NOMO-1 treated with dmso at 0.1 percent for 144 hours (cell line): ENCODE data around the gene MUC5AC.
"Not testable (repeated sequence)": the region's sequence is repeated elsewhere in the genome, so short reads cannot be mapped to it uniquely, and the experiment has no call there.

Experiments used
- DNase-seq: peaks from one replicate; lab custom pipeline; 2025; ENCODE audit not compliant: unreplicated experiment; lab: John Stamatoyannopoulos, UW

MUC5AC gene

DNA sequence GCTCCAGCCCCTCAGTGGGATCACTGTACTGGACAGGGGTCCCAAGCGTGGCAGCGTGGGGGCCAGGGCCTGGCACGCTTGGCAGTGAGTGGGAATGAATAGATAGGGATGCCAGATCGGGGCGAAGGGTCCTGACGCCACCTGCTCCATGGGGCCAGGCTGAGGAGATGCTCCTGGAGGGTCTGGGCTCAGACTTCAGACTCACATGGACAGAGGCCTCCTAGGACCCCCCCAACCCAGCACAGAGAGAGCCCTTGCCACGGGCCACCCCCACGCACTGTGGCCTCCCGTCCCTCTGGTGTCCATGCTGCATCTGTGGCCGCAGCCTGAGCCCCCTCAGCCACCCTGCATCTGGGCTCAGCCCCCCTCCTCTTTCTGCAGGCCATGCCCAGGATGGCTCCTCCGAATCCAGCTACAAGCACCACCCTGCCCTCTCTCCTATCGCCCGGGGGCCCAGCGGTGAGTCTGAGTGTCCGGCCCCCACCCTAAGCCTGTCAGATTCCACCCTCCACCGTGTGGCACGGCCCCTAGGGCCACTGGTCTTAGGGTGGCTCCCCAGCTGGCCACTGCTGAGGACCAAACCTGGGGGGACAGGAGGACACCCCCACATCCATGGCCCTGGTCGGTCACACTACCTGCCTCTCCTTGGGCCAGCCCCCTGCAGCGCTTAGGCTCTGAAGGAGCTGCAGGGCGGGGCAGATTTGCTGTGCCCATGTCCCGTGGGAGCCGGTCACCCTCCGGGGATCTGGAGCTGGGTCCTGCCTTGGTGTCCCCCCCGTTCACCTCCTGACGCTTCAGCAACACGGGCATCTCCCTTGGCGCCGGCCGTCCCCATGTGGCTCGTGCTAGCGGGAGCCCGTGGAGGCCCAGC, 2.7 kb downstream of the MUC5AC start:
- no peak for DNase-seq

DNA sequence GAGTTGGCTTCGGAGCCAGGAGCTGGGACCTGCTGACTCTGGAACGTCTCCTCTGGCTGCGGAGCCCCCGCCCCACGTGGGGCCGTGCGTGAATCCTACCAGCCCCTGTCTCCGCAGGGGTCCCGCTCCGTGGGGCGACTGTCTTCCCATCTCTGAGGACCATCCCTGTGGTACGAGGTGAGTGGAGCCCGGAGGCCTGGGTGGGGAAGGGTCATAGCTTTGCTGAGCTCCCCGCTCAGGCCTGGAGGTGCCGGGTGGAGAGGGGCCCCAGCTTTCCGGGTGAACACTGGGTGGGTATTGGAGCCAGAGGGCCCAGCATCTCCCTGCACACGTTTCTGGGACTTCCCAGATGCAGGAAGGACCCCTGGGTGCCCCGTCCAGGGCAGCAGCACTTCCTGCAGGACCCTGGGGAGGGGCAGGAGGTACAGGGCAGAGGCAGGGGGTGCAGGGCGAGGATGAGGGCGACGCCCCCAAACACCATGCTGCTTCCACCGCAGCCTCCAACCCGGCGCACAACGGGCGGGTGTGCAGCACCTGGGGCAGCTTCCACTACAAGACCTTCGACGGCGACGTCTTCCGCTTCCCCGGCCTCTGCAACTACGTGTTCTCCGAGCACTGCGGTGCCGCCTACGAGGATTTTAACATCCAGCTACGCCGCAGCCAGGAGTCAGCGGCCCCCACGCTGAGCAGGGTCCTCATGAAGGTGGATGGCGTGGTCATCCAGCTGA, 3.8 kb downstream of the MUC5AC start:
- DNase-seq = no peak

DNA sequence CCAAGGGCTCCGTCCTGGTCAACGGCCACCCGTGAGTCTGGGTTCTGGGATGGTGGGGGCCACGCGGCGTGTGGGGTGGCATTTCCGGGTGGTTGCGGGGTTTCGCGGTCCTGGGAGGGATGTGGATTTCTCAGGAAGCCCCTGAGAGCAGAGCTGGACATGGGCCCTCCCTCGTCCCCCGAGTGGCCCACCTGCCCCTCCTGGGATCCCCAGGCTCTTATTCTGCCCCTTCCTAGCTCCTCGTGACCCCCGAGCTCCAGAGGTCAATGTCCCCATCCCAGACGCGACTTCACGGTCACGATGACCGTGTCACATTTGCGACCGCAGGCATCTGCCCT, 4.4 kb downstream of the MUC5AC start:
- no peak for DNase-seq

DNA sequence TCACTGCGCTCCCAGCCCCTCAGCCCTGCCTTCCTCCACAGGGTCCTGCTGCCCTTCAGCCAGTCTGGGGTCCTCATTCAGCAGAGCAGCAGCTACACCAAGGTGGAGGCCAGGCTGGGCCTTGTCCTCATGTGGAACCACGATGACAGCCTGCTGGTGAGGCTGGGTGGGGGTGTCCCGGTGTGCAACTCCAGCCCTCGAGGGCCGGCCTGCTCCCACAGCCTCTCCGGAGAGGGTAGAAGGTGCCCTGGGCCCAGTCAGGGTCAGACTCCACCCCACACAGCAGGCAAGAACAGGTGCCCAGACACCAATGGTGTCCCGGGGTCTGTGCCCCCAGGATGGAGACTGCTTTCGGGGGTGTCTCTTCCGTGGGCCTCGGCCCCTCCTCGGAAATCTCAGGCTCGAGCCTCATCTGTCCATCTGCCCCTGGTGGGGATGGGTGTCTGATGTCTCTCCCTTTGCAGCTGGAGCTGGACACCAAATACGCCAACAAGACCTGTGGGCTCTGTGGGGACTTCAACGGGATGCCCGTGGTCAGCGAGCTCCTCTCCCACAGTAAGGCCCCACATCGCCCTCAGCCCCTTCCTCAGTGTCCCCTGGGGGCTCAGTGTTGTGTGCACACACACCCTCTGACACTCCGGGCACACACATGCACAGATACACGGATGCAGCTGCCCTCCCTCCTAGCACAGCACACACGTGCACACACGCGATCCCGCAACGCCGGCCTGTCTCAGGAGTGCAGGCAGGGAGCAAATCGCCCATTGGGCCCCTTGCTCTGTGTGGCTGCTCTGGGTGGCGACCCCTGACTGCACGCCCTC, 4.9 kb downstream of the MUC5AC start:
- DNase-seq = no peak

DNA sequence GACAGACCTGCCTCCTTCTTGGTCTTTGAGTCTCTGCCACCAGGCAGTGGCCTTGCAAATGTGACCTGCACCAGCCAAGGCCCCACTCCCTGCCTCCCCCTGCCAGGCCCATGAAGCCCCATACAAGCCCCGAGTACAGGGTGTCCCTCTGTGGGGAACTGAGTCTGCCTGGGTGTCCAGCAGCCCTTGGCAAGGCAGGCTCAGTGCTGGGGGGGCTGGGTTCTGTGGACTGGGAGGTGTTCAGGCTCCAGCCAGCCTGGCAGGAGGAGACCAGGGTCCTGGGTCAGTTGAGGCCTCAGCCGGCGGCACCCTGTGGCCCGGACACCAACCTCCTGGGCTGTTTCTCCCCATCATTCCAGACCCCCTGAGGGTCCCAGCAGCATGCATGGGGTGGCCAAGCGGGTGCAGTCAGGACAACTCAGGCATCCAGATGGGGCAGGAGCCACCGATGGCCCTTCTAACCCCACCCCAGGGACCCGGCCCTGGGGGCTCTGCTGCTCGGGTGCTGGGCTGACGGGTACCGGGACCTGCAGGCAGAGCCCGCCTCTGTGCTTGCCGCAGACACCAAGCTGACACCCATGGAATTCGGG, 5.7 kb downstream of the MUC5AC start:
- DNase-seq = no peak

DNA sequence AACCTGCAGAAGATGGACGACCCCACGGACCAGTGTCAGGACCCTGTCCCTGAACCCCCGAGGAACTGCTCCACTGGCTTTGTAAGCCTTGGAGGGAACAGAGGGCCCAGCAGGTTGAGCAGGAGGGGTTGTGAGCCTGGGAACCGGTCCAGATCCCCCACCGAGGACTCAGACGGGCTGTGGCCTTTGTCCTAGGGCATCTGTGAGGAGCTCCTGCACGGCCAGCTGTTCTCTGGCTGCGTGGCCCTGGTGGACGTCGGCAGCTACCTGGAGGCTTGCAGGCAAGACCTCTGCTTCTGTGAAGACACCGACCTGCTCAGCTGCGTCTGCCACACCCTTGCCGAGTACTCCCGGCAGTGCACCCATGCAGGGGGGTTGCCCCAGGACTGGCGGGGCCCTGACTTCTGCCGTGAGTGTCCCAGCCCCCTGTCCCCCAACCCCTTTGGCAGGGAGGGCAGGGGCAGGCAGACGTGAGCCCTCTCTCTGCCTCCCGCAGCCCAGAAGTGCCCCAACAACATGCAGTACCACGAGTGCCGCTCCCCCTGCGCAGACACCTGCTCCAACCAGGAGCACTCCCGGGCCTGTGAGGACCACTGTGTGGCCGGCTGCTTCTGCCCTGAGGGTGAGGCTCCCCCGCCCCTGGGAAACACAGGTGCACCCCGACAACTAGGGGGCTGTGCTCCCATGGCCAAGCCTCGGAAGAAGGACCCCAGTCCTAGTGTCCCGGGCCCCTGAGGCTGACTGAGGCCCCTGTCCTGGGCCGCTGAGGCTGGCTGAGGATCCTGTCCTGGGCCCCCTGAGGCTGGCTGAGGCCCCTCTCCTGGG, 6.4 kb downstream of the MUC5AC start:
- DNase-seq = no peak

DNA sequence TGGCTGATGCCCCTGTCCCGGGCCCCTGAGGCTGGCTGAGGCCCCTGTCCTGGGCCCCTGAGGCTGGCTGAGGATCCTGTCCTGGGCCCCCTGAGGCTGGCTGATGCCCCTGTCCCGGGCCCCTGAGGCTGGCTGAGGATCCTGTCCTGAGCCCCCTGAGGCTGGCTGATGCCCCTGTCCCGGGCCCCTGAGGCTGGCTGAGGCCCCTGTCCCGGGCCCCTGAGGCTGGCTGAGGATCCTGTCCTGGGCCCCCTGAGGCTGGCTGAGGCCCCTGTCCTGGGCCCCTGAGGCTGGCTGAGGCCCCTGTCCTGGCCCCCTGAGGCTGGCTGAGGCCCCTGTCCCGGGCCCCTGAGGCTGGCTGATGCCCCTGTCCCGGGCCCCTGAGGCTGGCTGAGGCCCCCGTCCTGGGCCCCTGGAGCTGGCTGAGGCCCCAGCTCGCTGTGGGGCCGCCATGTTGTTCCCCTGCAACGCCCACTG, 7.1 kb downstream of the MUC5AC start:
- not testable (repeated sequence) for DNase-seq

DNA sequence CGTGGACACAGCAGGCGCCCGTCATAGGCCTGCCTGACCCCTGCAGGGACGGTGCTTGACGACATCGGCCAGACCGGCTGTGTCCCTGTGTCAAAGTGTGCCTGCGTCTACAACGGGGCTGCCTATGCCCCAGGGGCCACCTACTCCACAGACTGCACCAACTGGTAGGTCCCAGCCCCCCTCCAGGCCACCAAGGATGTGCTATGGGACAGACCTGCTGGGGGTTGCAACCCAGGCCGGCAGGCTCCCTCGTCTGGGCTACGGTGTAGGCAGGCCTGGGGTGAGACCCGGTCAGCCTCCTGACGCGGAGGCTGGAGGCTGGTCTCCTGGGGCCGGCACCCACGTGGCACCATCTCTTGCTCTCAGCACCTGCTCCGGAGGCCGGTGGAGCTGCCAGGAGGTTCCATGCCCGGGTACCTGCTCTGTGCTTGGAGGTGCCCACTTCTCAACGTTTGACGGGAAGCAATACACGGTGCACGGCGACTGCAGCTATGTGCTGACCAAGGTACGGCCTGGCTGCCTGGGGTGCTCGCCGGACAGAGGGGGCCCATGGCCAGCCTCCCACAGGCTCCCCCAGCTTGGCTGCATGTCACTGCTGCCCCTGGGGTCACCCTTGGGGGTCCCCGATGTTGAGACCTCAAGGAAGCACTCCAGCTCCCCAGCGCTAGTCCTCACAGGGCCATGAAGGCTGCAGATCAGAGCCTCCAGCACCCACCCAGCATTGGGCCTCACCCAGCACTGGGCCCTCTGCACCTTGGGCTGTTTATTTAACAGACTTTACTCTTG, 7.7 kb downstream of the MUC5AC start:
- no peak for DNase-seq

DNA sequence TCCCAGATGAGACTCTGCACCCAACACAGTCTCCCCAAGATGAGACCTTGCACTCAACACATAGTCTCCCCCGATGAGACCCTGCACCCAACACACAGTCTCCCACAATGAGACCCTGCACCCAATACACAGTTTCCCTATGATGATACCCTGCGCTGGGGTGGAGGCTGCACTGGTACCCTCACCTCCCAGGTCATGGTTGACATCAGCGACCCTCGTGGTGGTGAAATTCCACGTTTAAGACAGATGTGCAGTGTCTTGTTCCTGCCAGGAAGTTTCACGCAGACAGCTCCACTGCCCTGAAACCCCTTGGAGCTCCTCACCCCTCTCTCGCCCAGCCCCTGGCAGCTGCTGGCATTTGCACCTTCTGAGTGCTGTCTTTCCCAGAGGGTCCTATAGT, 9.5 kb downstream of the MUC5AC start:
- DNase-seq = no peak

DNA sequence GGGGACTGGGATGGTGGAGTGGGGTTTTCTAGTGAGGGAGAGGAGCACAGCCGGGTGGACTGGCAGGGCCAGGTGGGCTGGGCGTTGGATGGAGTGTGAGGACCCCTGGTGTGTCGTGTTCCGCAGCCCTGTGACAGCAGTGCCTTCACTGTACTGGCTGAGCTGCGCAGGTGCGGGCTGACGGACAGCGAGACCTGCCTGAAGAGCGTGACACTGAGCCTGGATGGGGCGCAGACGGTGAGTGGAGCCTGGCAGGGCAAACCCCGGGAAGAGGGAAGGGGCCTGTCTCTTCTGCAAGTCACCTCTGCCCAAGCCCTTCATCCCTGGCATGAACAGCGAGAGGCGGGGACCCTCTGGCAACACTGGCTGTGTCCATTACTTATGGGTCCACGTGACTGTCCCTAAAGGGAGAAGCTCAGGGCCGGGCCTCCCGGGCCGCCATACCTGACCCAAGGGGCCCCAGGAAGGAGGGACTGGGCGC, 10.0 kb downstream of the MUC5AC start:
- no peak for DNase-seq

DNA sequence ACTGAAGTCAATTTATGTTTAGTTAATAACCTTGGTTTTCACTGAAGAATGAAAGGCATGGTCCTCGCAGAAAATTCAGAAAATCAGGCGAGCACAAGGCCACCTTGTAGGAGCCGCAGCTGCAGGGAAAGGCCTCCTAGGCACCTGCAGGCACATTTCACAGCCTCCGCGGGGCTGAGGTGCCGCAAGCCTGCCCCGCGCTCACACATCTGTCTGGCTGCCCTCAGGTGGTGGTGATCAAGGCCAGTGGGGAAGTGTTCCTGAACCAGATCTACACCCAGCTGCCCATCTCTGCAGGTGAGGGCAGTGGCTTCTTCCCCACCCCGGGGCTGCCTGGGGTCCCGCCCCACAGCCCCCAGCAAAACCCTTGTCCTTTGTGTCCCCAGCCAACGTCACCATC, 10.5 kb downstream of the MUC5AC start:
- DNase-seq = no peak

DNA sequence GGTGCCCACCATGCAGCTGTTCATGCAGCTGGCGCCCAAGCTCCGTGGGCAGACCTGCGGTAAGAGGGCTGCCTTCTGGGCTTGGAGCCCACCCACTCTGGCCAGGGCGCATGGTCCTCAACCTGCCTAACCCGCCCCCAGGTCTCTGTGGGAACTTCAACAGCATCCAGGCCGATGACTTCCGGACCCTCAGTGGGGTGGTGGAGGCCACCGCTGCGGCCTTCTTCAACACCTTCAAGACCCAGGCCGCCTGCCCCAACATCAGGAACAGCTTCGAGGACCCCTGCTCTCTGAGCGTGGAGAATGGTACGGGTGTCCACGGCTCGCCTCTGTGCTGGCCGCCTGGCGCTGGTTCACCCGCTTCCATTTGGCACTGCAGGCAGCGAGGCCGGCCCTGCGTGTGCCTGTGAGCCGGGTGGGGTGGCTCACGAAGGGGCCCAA, 11.0 kb downstream of the MUC5AC start:
- DNase-seq = no peak

DNA sequence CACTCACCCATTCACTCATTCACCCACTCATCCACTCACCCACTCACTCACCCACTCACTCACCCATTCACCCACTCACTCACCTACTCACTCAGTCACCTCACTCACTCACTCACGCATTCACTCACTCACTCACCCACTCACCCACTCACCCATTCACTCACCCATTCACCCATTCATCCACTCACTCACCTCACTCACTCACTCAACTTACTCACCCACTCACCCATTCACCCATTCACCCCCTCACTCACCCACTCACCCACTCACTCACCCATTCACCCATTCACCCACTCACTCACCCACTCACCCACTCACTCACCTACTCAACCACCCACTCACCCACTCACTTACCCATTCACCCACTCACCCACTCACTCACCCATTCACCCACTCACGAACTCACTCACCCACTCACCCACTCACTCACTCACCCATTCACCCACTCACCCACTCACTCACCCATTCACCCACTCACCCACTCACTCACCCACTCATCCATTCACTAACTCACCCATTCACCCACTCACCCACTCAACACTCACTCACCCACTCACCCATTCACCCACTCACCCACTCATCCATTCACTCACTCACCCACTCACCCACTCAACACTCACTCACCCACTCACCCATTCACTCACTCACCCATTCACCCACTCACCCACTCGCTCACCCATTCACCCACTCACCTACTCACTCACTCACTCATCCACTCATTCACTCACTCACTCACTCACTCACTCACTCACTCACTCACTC, 13.7 kb downstream of the MUC5AC start:
- DNase-seq = no peak

DNA sequence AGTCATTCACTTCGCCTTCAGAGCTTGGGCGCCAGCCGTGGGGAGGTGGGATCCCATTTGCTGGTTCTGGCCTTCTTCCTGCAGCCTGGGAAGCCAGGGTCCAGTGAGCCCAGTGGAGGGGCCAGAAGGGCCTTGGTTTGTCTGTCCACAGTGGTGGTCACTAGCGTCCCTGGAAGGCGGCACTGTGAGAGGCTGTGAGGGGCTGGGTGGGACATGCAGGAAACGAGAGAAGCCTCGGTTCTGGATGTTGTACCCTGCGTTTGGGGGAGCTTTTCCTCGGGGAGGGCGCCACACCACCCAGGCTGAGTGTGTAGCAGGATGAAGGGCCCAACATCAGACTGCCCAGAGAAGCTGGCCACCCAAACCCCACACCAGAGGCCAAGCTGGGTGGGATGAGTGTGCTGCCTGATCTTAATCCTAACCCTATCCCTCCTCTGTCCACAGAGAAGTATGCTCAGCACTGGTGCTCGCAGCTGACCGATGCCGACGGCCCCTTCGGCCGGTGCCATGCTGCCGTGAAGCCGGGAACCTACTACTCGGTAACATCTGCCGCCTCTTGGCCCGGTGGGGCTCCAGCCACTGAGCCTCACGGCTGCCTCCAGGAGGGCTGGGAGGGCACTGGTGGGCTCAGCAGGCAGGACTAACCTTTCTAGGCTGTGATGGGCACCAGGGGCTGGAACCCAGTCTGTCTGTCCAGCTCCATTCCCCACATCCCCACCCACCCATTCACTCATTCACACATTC, 14.4 kb downstream of the MUC5AC start:
- DNase-seq = no peak

DNA sequence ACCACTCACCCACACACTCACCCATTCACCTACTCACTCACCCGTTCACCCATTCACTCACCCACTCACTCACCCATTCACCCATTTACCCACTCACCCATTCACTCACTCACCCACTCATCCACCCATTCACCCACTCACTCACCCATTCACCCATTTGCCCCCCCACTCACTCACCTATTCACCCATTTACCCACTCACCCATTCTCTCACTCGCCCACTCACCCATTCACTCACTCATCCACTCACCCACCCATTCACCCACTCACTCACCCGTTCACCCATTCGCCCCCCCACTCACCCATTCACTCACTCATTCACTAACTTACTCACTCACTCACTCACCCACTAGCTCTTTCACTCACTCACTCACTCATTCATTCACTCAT, 15.0 kb downstream of the MUC5AC start:
- DNase-seq = no peak

DNA sequence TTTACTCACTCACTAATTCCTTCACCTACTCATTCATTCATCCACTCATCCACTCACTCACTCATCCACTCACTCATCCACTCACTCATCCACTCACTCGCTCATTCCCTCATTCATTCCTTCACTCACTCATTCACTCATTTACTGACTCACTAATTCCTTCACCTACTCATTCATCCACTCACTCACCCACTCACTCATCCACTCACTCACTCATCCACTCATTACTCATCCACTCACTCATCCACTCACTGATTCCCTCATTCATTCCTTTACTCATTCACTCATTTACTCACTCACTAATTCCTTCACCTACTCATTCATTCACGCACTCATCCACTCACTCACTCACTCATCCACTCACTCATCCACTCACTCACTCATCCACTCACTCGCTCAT, 15.6 kb downstream of the MUC5AC start:
- DNase-seq = not testable (repeated sequence)

DNA sequence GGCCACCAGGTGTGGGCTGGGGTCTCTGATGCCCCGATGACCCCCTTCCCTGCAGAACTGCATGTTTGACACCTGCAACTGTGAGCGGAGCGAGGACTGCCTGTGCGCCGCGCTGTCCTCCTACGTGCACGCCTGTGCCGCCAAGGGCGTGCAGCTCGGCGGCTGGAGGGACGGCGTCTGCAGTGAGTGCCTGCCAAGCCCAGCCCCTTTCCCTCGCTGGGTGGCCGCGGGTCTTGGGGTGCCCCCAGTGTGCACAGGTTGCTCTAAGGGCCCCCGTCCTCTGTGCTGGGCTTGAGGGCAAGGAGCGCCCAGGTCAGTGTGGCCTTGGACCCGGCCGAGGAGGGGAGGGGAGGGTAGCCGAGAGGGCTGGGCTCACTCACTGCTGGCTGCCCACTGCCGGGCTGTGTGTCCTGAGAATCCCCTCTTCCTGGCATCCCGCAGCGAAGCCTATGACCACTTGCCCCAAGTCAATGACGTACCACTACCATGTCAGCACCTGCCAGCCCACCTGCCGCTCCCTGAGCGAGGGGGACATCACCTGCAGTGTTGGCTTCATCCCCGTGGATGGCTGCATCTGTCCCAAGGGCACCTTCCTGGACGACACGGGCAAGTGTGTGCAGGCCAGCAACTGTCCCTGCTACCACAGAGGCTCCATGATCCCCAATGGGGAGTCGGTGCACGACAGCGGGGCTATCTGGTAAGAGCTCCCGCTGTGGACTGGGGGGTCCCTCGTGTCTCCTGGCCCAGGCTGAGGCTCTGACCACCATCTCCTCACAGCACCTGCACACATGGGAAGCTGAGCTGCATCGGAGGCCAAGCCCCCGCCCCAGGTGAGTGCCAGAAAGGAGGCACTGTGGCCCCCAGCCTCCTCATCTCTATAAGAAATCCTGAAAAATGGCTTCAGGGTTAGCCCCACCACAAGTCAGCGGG, 17.0 kb downstream of the MUC5AC start:
- no peak for DNase-seq
